Activated CD4-positive, alpha-beta memory T cell treated with anti-CD3 and anti-CD28 coated beads, Interleukin-2, amount 10 ng/mL, durations not matched to agents 7 days and 5 days (primary cell): Measurements from ENCODE around the gene GMPPB. TPM values are rescaled to one million over a fixed set of nuclear protein-coding genes. Genes with fewer than 3 reads are reported as not detected.
A peak's percentile ranks its signal among the peaks of the same experiment; 100 is the strongest.
"Not testable (repeated sequence)": the region's sequence is repeated elsewhere in the genome, so short reads cannot be mapped to it uniquely, and the experiment has no call there.

Source experiments
- CTCF ChIA-PET: fragments of 350-600 bp; sonication (Branson Sonifier 250); formaldehyde crosslinking; loops from one replicate; lab custom pipeline; 2021; ENCODE audit warnings: antibody characterized with exemption, inconsistent platforms; lab: Charles Lee
- POLR2A ChIA-PET: fragments of 350-600 bp; sonication (Branson Sonifier 250); formaldehyde crosslinking; loops from one replicate; lab custom pipeline; 2021; ENCODE audit warnings: antibody characterized with exemption; lab: Charles Lee
- DNase-seq: peaks from one replicate; pipeline ENCODE4 v3.0.0-alpha.2; 2020
- H3K27ac Mint-ChIP-seq: one replicate; pipeline ENCODE4 v1.8.0; 2021; ENCODE audit warnings: mild to moderate bottlenecking, mixed read lengths
- H3K27me3 Mint-ChIP-seq: one replicate; pipeline ENCODE4 v1.8.0; 2021; ENCODE audit warnings: mixed read lengths
- H3K36me3 Mint-ChIP-seq: one replicate; pipeline ENCODE4 v1.8.0; 2021; ENCODE audit warnings: low read depth, mixed read lengths
- H3K4me1 Mint-ChIP-seq: one replicate; pipeline ENCODE4 v1.8.0; 2021; ENCODE audit warnings: mixed read lengths
- H3K4me3 Mint-ChIP-seq: one replicate; pipeline ENCODE4 v1.8.0; 2021; ENCODE audit warnings: mild to moderate bottlenecking, mixed read lengths
- H3K9me3 Mint-ChIP-seq: one replicate; pipeline ENCODE4 v1.8.0; 2021; ENCODE audit warnings: mixed read lengths
- total RNA-seq, 2 experiments: library from RNA; stranded (reverse); gene quantifications; one replicate each; pipeline ENCODE4 v1.2.3, GENCODE V29; 2021

Gene GMPPB
- total RNA-seq, 2 experiments from 2014 or later, result 48.2 to 49.0 TPM

GRCh38 chr3:49694409-49695070 lies 29.2 kb downstream of the GMPPB start:
- DNase-seq, CTCF ChIA-PET, H3K4me3 Mint-ChIP-seq, H3K36me3 Mint-ChIP-seq, POLR2A ChIA-PET, H3K9me3 Mint-ChIP-seq, H3K27ac Mint-ChIP-seq, H3K27me3 Mint-ChIP-seq: not testable (repeated sequence)
- peaks cover 17% of the 10 kb centered on the region for H3K4me1 Mint-ChIP-seq

- H3K36me3 Mint-ChIP-seq, CTCF ChIA-PET, DNase-seq, H3K27me3 Mint-ChIP-seq, POLR2A ChIA-PET, H3K27ac Mint-ChIP-seq, H3K9me3 Mint-ChIP-seq: not testable (repeated sequence)
- Mint-ChIP-seq H3K4me3 (peak overlapping the region; percentile 97), H3K4me1 (peaks cover 28% of the 10 kb centered on the region)
Measured at GRCh38 chr3:49691481-49691880, 32.3 kb downstream of the GMPPB start.

- CTCF ChIA-PET, POLR2A ChIA-PET, H3K27ac Mint-ChIP-seq, H3K36me3 Mint-ChIP-seq, H3K27me3 Mint-ChIP-seq, H3K9me3 Mint-ChIP-seq, DNase-seq: not testable (repeated sequence)
- peaks cover 30% of the 10 kb centered on the region for H3K4me1 Mint-ChIP-seq
- peak overlapping the region; percentile 97 for H3K4me3 Mint-ChIP-seq
Measured at GRCh38 chr3:49690856-49691255, 32.9 kb downstream of the GMPPB start.

GRCh38 chr3:49689908-49690624 lies 33.7 kb downstream of the GMPPB start:
- ChIA-PET CTCF (interaction anchor here (0.8 kb wide), 1 partner anchor 78 kb away, joined by 3 read pairs; no protein-coding TSS in a partner anchor), POLR2A (interaction anchor here (0.6 to 1.2 kb wide), 3 partner anchors 34 to 150 kb away, joined by 3 to 6 read pairs (median 3); no protein-coding TSS in a partner anchor)
- not testable (repeated sequence) for H3K36me3 Mint-ChIP-seq, H3K9me3 Mint-ChIP-seq, DNase-seq
- Mint-ChIP-seq H3K27ac (peak overlapping the region; percentile 87), H3K4me1 (peaks cover 33% of the 10 kb centered on the region), H3K4me3 (peak overlapping the region; percentile 97), H3K27me3 (peaks cover 12% of the 10 kb centered on the region)

- no peaks in the 10 kb centered on the region for H3K9me3 Mint-ChIP-seq
- peaks cover 7% of the 10 kb centered on the region for H3K36me3 Mint-ChIP-seq
- ChIA-PET POLR2A (interaction anchor here (0.6 to 1.2 kb wide), 3 partner anchors 35 to 149 kb away, joined by 3 to 6 read pairs (median 3); no protein-coding TSS in a partner anchor), CTCF (interaction anchor here (0.8 kb wide), 1 partner anchor 77 kb away, joined by 3 read pairs; no protein-coding TSS in a partner anchor)
- DNase-seq, result peak; percentile 93
- H3K27ac Mint-ChIP-seq, result peak within 1 kb of the TSS; percentile 87
- H3K4me1 Mint-ChIP-seq, result peaks cover 33% of the 10 kb centered on the region
- peak within 1 kb of the TSS; percentile 97 for H3K4me3 Mint-ChIP-seq
- H3K27me3 Mint-ChIP-seq, result peaks cover 12% of the 10 kb centered on the region
Measured at GRCh38 chr3:49689046-49689907, 34.5 kb downstream of the GMPPB start, which contains the start of the genes MST1 and RNF123. Gene MST1 (minus strand): TSS chr3:49689474. CDS start chr3:49688691, 783 bp downstream. Gene RNF123 (plus strand): TSS chr3:49689557. CDS start chr3:49691166, 1,609 bp downstream.

- Mint-ChIP-seq H3K4me1 (peaks cover 33% of the 10 kb centered on the region), H3K27me3 (peaks cover 12% of the 10 kb centered on the region), H3K27ac (peak overlapping the region; percentile 87), H3K4me3 (peak overlapping the region; percentile 97)
- POLR2A ChIA-PET, result interaction anchor here (1.2 kb wide), 1 partner anchor 149 kb away, joined by 6 read pairs; no protein-coding TSS in a partner anchor
- CTCF ChIA-PET, H3K9me3 Mint-ChIP-seq, DNase-seq, H3K36me3 Mint-ChIP-seq: not testable (repeated sequence)
Measured at GRCh38 chr3:49688338-49689045, 35.3 kb downstream of the GMPPB start.

- Mint-ChIP-seq H3K27me3 (peaks cover 12% of the 10 kb centered on the region), H3K36me3 (peaks cover 13% of the 10 kb centered on the region), H3K4me1 (peaks cover 33% of the 10 kb centered on the region)
- CTCF ChIA-PET, H3K9me3 Mint-ChIP-seq, POLR2A ChIA-PET, H3K27ac Mint-ChIP-seq, H3K4me3 Mint-ChIP-seq, DNase-seq: not testable (repeated sequence)
Measured at GRCh38 chr3:49687424-49687795, 36.3 kb downstream of the GMPPB start.

- peaks cover 13% of the 10 kb centered on the region for H3K36me3 Mint-ChIP-seq
- peaks cover 33% of the 10 kb centered on the region for H3K4me1 Mint-ChIP-seq
- H3K27ac Mint-ChIP-seq, H3K9me3 Mint-ChIP-seq, POLR2A ChIA-PET, H3K4me3 Mint-ChIP-seq, DNase-seq, CTCF ChIA-PET: not testable (repeated sequence)
- H3K27me3 Mint-ChIP-seq, result peaks cover 12% of the 10 kb centered on the region
Measured at GRCh38 chr3:49686769-49687423, 36.9 kb downstream of the GMPPB start.

GRCh38 chr3:49686346-49686745 lies 37.4 kb downstream of the GMPPB start:
- H3K4me1 Mint-ChIP-seq, result peaks cover 32% of the 10 kb centered on the region
- POLR2A ChIA-PET, H3K4me3 Mint-ChIP-seq: not testable (repeated sequence)

GRCh38 chr3:49685846-49686245 lies 37.9 kb downstream of the GMPPB start:
- CTCF ChIA-PET, DNase-seq, POLR2A ChIA-PET, H3K4me3 Mint-ChIP-seq, H3K27ac Mint-ChIP-seq, H3K9me3 Mint-ChIP-seq: not testable (repeated sequence)
- Mint-ChIP-seq H3K27me3 (peaks cover 12% of the 10 kb centered on the region), H3K36me3 (peaks cover 13% of the 10 kb centered on the region), H3K4me1 (peaks cover 29% of the 10 kb centered on the region)

More at GRCh38 chr3:49686346-49686745, 37.4 kb downstream of the GMPPB start:
- DNase-seq, CTCF ChIA-PET, H3K27ac Mint-ChIP-seq, H3K9me3 Mint-ChIP-seq: not testable (repeated sequence)
- Mint-ChIP-seq H3K27me3 (peaks cover 12% of the 10 kb centered on the region), H3K36me3 (peaks cover 13% of the 10 kb centered on the region)

- H3K36me3 Mint-ChIP-seq, result peaks cover 14% of the 10 kb centered on the region
- H3K4me3 Mint-ChIP-seq, result not testable (repeated sequence)
Measured at GRCh38 chr3:49685103-49685502, 38.6 kb downstream of the GMPPB start.

More at GRCh38 chr3:49685103-49685502, 38.6 kb downstream of the GMPPB start:
- H3K4me1 Mint-ChIP-seq, result peaks cover 22% of the 10 kb centered on the region
- CTCF ChIA-PET, H3K9me3 Mint-ChIP-seq, H3K27ac Mint-ChIP-seq, DNase-seq: not testable (repeated sequence)
- POLR2A ChIA-PET, result interaction anchor here (0.6 kb wide), 1 partner anchor 220 kb away, joined by 3 read pairs; no protein-coding TSS in a partner anchor
- peaks cover 12% of the 10 kb centered on the region for H3K27me3 Mint-ChIP-seq
